ENCODE measurements around the gene CAPN7.

DNA sequence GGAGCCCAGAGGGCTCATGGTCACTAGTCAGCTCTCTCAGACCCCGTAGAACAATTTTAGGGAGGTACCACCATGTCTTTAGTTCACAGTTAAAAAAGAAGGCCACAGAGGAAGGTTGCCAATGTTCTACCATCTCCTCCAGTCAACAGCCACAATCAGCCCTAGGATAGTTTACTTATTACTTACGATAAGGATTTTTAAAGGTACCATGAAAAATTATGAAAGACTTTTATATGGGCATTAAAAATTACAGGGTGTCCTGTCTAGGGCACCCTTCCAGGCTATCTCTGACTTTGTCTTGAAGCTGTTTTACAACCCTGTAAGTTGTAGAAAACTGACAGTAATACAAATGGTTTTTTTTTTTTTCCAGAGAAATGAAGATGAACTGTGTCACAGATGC, 57.9 kb downstream of the CAPN7 start:
- TF ChIP-seq POLR2A (IDR thresholded peaks at IDR 0.05) (no peak), EP300 (IDR thresholded peaks at IDR 0.05) (no peak)
- TF ChIP-seq, protein P1, sequence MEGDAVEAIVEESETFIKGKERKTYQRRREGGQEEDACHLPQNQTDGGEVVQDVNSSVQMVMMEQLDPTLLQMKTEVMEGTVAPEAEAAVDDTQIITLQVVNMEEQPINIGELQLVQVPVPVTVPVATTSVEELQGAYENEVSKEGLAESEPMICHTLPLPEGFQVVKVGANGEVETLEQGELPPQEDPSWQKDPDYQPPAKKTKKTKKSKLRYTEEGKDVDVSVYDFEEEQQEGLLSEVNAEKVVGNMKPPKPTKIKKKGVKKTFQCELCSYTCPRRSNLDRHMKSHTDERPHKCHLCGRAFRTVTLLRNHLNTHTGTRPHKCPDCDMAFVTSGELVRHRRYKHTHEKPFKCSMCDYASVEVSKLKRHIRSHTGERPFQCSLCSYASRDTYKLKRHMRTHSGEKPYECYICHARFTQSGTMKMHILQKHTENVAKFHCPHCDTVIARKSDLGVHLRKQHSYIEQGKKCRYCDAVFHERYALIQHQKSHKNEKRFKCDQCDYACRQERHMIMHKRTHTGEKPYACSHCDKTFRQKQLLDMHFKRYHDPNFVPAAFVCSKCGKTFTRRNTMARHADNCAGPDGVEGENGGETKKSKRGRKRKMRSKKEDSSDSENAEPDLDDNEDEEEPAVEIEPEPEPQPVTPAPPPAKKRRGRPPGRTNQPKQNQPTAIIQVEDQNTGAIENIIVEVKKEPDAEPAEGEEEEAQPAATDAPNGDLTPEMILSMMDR (IDR thresholded peaks at IDR 0.05): no peak

Measured in ovary (tissue), 3 donors.